GM23248 (cell line): ENCODE data around the gene CDX2. TPM values are rescaled to one million over a fixed set of nuclear protein-coding genes. Genes with fewer than 3 reads are reported as not detected.

Experiments used
- DNase-seq: peaks from one replicate; pipeline ENCODE4 v3.0.0-alpha.2; 2015
- H2AFZ ChIP-seq: fragments of 200-600 bp; sonication (generic); 2 replicates; pipeline ENCODE4 v1.6.1; 2016; ENCODE audit warnings: antibody characterized with exemption
- H3F3A ChIP-seq: fragments of 200-600 bp; sonication (generic); 2 replicates; pipeline ENCODE4 v1.6.1; 2016; ENCODE audit warnings: mild to moderate bottlenecking, antibody characterized with exemption, mixed run types; ENCODE audit not compliant: insufficient read depth
- H3K27ac ChIP-seq: fragments of 200-600 bp; sonication (generic); 2 replicates; pipeline ENCODE4 v1.5.1; 2016; ENCODE audit warnings: mild to moderate bottlenecking
- H3K27me3 ChIP-seq: fragments of 200-600 bp; sonication (generic); replicated peaks from 2 replicates; pipeline ENCODE4 v1.6.1; 2016; ENCODE audit warnings: mild to moderate bottlenecking; ENCODE audit not compliant: insufficient read depth
- H3K36me3 ChIP-seq: fragments of 200-600 bp; sonication (generic); 2 replicates; pipeline ENCODE4 v1.6.1; 2016; ENCODE audit warnings: low read depth, mild to moderate bottlenecking
- H3K4me1 ChIP-seq: fragments of 200-600 bp; sonication (generic); 2 replicates; pipeline ENCODE4 v1.6.1; 2016; ENCODE audit warnings: mild to moderate bottlenecking; ENCODE audit not compliant: insufficient read depth
- H3K4me2 ChIP-seq: fragments of 200-600 bp; sonication (generic); one replicate; pipeline ENCODE4 v1.6.1; 2016; ENCODE audit warnings: mild to moderate bottlenecking; ENCODE audit not compliant: unreplicated experiment
- H3K4me3 ChIP-seq: fragments of 200-600 bp; sonication (generic); 2 replicates; pipeline ENCODE4 v1.5.1; 2016; ENCODE audit warnings: mild to moderate bottlenecking
- H3K79me2 ChIP-seq: fragments of 200-600 bp; sonication (generic); 2 replicates; pipeline ENCODE4 v1.6.1; 2016; ENCODE audit warnings: mild to moderate bottlenecking; ENCODE audit not compliant: insufficient read depth
- H3K9ac ChIP-seq: fragments of 200-600 bp; sonication (generic); 2 replicates; pipeline ENCODE4 v1.6.1; 2016; ENCODE audit warnings: mild to moderate bottlenecking
- H3K9me2 ChIP-seq: fragments of 200-600 bp; sonication (generic); 2 replicates; pipeline ENCODE4 v1.6.1; 2016; ENCODE audit warnings: mixed run types, mild to moderate bottlenecking, moderate library complexity; ENCODE audit not compliant: insufficient read depth
- H3K9me3 ChIP-seq: fragments of 200-600 bp; sonication (generic); one replicate; pipeline ENCODE4 v1.6.1; 2017; ENCODE audit warnings: low read depth
- H4K20me1 ChIP-seq: fragments of 200-600 bp; sonication (generic); 2 replicates; pipeline ENCODE4 v1.6.0; 2016; ENCODE audit not compliant: insufficient read depth
- EZH2 ChIP-seq: fragments of 200-600 bp; sonication (generic); IDR thresholded peaks from 2 replicates; pipeline ENCODE4 v1.6.1; 2018; ENCODE audit warnings: antibody characterized with exemption, mild to moderate bottlenecking; ENCODE audit not compliant: insufficient read depth, poor library complexity, severe bottlenecking
- EZH2phosphoT487 ChIP-seq: fragments of 200-600 bp; sonication (generic); IDR thresholded peaks from 2 replicates; pipeline ENCODE4 v1.6.1; 2018; ENCODE audit warnings: antibody characterized with exemption, moderate library complexity, mild to moderate bottlenecking, low read depth; ENCODE audit not compliant: insufficient read depth
- WGBS, 2 experiments: methylation state at CpG; one replicate each; pipeline ENCODE4 v1.1.6; 2015 to 2017; ENCODE audit warnings: low lambda C conversion rate in 2 of 2, low coverage in 1 of 2; ENCODE audit errors: missing lambda C conversion rate in 2 of 2; 5-methylcytosine and 5-hydroxymethylcytosine counted together
- in situ Hi-C: fragments of 300-500 bp; cut with MboI; formaldehyde crosslinking; loops from 2 replicates; pipeline ENCODE4 v1.15.0; 2020
- polyA plus RNA-seq: library from polyadenylated mRNA; unstranded; fragments of >200 nt; fragmentation: Nextera tagmentation; extraction: Ambion mirVana; gene quantifications from 2 replicates; pipeline ENCODE4 v1.2.1, GENCODE V29; 2016
- total RNA-seq: library from RNA; depleted of rRNA; stranded (reverse); fragments of >200 nt; shearing (Covaris generic); gene quantifications from 2 replicates; pipeline ENCODE4 v1.2.3, GENCODE V29; 2014

CDX2 gene
- total and polyA plus RNA-seq, 2 experiments from 2014 or later, result not detected

DNA sequence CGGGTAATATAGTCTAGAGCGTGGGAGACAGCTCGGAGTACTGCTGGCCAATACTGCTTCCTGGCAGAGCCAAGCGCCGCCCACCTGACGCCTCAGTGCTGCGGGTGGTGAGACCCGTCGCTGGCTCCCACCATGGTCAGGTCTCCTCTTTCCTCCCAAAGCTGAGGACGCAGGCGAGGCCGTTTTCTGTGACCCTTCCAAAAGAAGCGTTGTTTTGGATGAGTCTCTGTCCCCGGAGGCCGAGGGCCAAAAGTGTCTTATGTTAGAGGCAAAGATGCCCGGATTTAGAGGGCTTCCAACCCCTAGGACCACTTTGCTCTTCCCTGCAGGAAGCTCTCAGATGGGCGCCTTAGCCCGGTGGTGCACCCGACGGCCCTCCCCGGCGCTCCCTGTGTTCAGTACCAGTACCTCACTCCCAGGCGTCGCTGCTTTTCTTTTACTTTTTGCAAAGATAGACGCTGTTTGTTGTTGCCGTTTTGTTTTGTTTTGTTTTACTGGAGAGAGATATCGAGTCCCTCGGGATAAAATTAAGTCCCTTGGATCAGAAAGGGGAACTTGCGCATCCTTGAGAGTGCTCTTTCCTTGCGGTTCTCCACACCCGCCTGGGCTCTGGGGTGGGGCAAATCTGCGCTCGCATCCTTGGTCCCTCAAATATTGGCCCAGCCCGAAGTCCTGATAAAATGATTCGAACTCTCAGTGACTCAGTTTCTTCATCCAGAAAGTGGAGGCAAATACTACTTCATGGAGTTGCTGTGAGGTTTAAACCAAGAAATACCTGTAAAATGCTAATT, 42.3 kb downstream of the CDX2 start:
- Histone ChIP-seq H3K27ac (no peak overlapping the region), H3K27me3 (peaks cover 98% of the 10 kb centered on the region), H2AFZ (no peak overlapping the region), H3K4me1 (no peaks in the 10 kb centered on the region), H3K36me3 (no peaks in the 10 kb centered on the region), H4K20me1 (no peaks in the 10 kb centered on the region), H3K9me2 (no peaks in the 10 kb centered on the region), H3K4me3 (no peak overlapping the region), H3K79me2 (no peaks in the 10 kb centered on the region), H3K4me2 (no peak overlapping the region), H3K9ac (no peak overlapping the region), H3F3A (no peaks in the 10 kb centered on the region), H3K9me3 (no peaks in the 10 kb centered on the region)
- in situ Hi-C loops, result no loop called here
- peak; percentile 21 for DNase-seq
- 1% methylated on average over 35 of the region's 35 CpGs for WGBS, 2 experiments
- TF ChIP-seq EZH2, result peak; percentile 59
- TF ChIP-seq EZH2phosphoT487, result peak; percentile 69; the same call in 1 of the 2 replicates

DNA sequence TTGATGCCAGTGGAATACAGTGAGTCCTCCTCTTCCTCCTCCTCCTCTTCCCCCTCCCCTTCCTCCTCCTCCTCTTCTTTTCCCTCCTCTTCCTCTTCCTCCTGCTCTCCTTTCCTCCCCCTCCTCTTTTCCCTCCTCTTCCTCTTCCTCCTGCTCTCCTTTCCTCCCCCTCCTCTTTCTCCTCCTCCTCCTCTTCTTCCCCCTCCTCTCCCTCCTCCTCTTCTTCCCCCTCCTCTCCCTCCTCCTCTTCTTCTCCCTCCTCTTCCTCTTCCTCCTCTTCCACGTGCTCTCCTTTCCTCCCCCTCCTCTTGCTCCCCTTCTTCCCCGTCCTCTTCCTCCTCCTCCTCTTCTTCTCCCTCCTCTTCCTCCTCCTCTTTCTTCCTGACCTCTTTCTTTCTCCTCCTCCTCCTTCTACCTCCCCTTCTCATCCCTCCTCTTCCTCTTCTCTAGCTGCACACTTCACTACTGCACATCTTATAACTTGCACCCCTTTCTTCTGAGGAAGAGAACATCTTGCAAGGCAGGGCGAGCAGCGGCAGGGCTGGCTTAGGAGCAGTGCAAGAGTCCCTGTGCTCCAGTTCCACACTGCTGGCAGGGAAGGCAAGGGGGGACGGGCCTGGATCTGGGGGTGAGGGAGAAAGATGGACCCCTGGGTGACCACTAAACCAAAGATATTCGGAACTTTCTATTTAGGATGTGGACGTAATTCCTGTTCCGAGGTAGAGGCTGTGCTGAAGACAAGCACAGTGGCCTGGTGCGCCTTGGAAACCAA, 43.7 kb downstream of the CDX2 start:
- Histone ChIP-seq H3K4me1 (no peaks in the 10 kb centered on the region), H3K27me3 (peaks cover 99% of the 10 kb centered on the region), H3F3A (no peaks in the 10 kb centered on the region), H4K20me1 (no peaks in the 10 kb centered on the region), H3K9me3 (no peaks in the 10 kb centered on the region), H3K9ac (no peak overlapping the region), H2AFZ (no peak overlapping the region), H3K27ac (no peak overlapping the region), H3K9me2 (no peaks in the 10 kb centered on the region), H3K4me2 (no peak overlapping the region), H3K4me3 (no peak overlapping the region), H3K79me2 (no peaks in the 10 kb centered on the region), H3K36me3 (no peaks in the 10 kb centered on the region)
- DNase-seq, result no peak
- in situ Hi-C loops, result no loop called here
- WGBS, 2 experiments, result 26 to 41% methylated on average over 9 of the region's 9 CpGs
- TF ChIP-seq EZH2 (peak; percentile 26), EZH2phosphoT487 (0 out of 2 replicates have a peak, but pooled peaks have one; percentile 43)

DNA sequence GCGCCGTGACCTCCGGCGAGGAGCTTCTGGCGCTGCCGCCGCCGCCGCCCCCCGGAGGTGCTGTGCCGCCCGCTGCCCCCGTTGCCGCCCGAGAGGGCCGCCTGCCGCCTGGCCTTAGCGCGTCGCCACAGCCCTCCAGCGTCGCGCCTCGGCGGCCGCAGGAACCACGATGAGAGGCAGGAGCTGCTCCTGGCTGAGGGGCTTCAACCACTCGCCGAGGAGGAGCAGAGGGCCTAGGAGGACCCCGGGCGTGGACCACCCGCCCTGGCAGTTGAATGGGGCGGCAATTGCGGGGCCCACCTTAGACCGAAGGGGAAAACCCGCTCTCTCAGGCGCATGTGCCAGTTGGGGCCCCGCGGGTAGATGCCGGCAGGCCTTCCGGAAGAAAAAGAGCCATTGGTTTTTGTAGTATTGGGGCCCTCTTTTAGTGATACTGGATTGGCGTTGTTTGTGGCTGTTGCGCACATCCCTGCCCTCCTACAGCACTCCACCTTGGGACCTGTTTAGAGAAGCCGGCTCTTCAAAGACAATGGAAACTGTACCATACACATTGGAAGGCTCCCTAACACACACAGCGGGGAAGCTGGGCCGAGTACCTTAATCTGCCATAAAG, 44.5 kb downstream of the CDX2 start:
- Histone ChIP-seq H3K9ac (no peak overlapping the region), H3K79me2 (no peaks in the 10 kb centered on the region), H3K4me3 (no peak overlapping the region), H3K27me3 (peaks cover 99% of the 10 kb centered on the region), H3F3A (no peaks in the 10 kb centered on the region), H3K4me2 (no peak overlapping the region), H2AFZ (no peak overlapping the region), H3K9me3 (no peaks in the 10 kb centered on the region), H3K27ac (no peak overlapping the region), H3K4me1 (no peaks in the 10 kb centered on the region), H3K36me3 (no peaks in the 10 kb centered on the region), H3K9me2 (no peaks in the 10 kb centered on the region), H4K20me1 (no peaks in the 10 kb centered on the region)
- WGBS, 2 experiments, result 2 to 6% methylated on average over 29 to 40 of the region's 46 CpGs
- in situ Hi-C loops, result no loop called here
- no peak for DNase-seq
- TF ChIP-seq EZH2phosphoT487 (0 out of 2 replicates have a peak, but pooled peaks have one; percentile 16), EZH2 (peak; percentile 63)

DNA sequence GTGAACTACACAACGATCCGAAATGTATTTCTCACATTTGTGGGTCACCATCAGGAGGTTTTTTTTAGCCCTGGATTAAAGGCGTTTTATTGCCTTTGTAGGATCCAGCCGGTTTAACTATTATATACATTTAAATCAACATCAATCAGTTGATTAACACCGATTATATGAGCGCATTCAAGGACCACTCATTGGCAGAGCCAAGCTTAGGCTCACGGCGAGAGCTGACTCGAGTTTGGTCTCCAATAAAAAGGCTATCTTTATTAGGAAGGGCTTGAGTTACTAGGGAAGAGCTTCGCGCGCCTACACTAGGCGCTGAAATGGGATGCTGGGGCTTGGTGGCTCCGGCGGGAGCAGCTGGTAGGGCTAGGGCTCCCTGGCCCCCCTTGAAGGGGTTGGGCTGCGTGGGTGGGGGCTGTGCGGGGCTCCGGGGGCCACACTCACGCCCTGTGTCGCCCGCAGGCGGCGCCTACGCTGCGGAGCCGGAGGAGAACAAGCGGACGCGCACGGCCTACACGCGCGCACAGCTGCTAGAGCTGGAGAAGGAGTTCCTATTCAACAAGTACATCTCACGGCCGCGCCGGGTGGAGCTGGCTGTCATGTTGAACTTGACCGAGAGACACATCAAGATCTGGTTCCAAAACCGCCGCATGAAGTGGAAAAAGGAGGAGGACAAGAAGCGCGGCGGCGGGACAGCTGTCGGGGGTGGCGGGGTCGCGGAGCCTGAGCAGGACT, 45.2 kb downstream of the CDX2 start:
- no peaks in the 10 kb centered on the region for H4K20me1 ChIP-seq
- H3K36me3 ChIP-seq, result no peaks in the 10 kb centered on the region
- no peak overlapping the region for H3K27ac ChIP-seq
- H3K27me3 ChIP-seq, result peaks cover 99% of the 10 kb centered on the region
- H3K9me2 ChIP-seq, result no peaks in the 10 kb centered on the region
- in situ Hi-C loops, result no loop called here
- no peaks in the 10 kb centered on the region for H3F3A ChIP-seq
- no peaks in the 10 kb centered on the region for H3K9me3 ChIP-seq
- no peak overlapping the region for H3K4me2 ChIP-seq
- no peak overlapping the region for H3K9ac ChIP-seq
- H3K79me2 ChIP-seq, result no peaks in the 10 kb centered on the region
- H3K4me1 ChIP-seq, result no peaks in the 10 kb centered on the region
- 8 to 10% methylated on average over 35 to 48 of the region's 48 CpGs for WGBS, 2 experiments
- H3K4me3 ChIP-seq, result no peak overlapping the region
- no peak for DNase-seq
- no peak overlapping the region for H2AFZ ChIP-seq
- TF ChIP-seq EZH2 (peak; percentile 59), EZH2phosphoT487 (no peak)
